CD4-positive, alpha-beta T cell treated with Interleukin-17A for 4 hours (primary cell): ENCODE measurements around the gene HHATL.

ENCODE experiments used
- DNase-seq: peaks from one replicate; pipeline ENCODE4 v3.0.0-alpha.2; 2020; ENCODE audit warnings: mixed read lengths

The HHATL gene

DNA sequence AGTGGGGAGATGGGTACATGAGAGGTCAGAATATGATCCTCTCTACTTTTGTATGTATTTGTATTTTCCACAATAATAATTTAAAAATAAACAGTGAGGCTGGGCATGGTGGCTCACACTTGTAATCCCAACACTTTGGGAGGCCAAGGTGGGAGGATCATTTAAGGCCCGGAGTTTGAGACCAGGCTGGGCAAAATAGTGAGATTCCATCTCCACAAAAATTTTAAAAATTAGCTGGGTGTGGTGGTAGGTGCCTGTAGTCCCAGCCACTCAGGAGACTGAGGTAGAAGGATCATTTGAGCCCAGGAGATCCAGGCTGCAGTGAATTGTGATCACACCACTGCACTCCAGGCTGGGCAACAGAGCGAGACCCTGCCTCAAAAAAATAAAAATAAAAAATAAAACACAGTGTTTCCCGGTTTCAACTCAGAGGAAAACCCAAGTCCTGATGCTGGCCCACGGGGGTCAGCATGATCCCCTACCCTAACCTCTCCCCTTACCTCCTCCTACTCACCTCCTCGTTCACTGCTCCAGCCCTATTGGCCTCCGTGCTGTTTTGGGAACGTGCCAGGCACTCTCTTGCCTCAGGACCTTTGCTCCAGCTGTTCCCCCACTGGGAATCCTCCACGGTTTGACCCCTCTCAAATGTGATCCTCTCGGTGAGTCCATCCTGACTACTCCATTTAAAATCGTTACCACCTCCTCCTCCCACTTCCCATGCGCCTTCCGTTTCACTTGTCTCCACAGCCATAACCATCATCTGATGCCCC lies 20.1 kb downstream of the HHATL start:
- no peak for DNase-seq

- no peak for DNase-seq
These were observed 21.1 kb downstream of the HHATL start for GRCh38 chr3:42681361-42682038.

DNA sequence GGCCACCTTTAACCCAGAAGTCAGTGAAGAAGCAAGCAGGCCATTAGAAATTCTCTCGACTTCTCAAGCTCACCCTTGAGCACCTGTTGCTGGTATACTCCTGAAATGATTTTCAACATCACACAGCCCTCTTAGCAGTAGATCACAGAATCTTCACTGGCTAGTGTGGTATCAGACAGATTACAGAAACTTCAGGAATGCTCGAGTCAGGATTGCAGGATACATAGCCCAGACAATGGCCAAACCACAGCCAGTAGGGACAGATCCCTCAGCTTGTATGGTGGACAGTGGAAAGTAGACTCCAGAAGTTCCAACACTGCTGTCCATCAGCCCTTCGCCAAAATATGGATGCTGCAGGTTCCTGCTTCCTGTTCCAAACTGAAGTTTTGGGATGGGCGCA lies 21.8 kb downstream of the HHATL start:
- DNase-seq: no peak

GRCh38 chr3:42680271-42680670 lies 22.3 kb downstream of the HHATL start:
- DNase-seq: no peak

DNA sequence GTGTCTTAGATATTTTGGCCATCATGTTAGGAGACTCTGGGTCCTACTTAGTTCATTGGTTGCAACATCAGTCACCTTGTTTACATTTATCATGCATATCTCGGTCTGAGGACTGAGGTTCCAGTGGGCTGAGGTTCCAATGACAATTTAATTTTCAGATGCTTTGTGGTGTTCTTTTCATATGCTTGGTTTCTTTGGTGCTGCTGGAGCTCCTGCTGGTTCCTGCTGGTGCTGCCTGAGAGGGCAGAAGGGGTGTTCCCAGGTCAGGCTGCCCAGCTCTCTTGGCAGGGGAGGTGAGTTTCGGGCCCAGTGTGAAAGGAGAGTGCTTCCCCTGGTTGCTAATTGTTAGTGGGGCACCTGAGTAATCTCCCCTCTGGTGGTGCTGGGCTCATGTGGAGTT lies 24.2 kb downstream of the HHATL start:
- DNase-seq: no peak

DNA sequence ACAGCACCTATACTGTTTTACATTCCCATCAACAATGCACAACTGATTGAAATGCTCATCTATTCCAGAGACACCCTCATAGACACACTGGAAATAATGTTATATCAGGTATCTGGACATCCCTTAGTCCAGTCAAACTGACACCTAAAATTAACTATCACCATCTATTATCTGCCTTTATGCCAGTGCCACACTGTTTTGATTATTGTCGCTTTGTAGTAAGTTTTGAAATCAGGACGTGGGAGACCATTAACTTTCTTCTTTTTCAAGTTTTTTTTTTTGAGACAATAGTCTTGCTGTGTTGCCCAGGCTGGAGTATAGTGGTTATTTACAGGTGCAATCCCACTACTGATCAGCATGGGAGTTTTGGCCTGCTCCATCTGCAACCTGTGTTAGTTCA lies 26.7 kb downstream of the HHATL start:
- no peak for DNase-seq

DNA sequence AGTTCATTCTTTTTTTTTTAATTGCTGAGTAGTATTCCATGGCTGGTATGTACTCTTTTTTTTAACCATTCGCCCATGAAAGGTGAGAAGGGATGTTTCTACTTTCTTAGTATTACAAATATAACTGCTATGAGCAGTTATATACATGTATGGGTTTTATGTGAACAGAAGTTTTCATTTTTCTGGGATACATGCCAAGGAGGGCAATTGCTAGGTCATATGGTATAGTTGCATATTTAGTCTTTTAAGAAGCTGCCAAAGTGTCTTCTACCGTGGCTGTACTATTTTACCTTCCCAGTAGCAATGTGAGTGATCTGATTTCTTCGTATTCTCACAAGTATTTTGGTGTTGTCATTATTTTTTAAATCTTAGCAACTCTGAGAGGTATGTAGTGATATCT lies 28.5 kb downstream of the HHATL start:
- DNase-seq: no peak

GRCh38 chr3:42673082-42673481 lies 29.5 kb downstream of the HHATL start:
- DNase-seq: no peak

GRCh38 chr3:42672515-42672914 lies 30.1 kb downstream of the HHATL start:
- DNase-seq: no peak

- DNase-seq: no peak
These were observed 31.9 kb downstream of the HHATL start for GRCh38 chr3:42670670-42671069.

GRCh38 chr3:42670051-42670576 lies 32.5 kb downstream of the HHATL start:
- DNase-seq: no peak

- no peak for DNase-seq
These were observed 33.8 kb downstream of the HHATL start for GRCh38 chr3:42668793-42669217.

GRCh38 chr3:42668413-42668760 lies 34.2 kb downstream of the HHATL start:
- DNase-seq: no peak

DNA sequence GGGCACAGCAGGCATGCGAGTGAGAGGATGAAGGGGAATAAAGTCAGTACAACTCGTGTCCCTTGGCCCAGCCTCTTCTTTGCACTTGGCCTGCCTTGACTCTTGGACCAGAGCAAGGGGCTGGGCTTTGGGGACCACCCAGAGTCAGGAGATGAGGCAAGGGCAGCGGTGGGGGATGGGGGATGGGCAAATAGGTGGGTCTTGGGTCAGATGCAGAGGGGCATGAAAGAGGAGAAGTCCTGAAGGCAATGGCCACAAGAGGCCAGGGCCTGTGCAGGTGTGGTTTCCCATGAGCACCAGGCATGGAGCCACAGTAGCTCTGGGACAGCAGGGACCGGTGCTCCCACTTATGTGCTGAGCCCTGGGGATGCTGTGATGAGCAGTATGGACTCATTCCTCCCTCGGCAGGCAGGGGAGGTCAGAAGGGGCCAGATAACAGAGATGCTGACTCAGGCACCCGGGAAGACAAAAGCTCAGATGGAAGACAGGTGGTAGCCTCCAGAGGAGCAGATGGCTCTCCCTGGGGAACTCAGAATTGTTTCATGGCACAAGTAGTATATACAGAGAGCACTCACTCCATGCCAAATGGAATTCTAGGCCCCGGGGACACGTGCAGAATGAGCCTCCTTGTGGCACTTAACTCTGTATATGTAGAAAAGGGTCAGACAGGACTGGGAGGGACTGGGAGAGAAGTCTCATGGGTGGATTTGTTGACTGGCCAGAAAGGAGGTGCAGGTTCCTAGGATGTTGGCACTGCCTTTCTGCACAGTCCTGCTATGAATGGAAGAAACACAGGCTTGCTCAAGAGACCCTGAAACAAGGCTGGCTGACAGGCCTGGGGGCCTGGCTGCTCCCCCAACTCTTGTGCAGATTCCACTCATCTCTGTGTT lies 34.8 kb downstream of the HHATL start:
- DNase-seq: no peak

DNA sequence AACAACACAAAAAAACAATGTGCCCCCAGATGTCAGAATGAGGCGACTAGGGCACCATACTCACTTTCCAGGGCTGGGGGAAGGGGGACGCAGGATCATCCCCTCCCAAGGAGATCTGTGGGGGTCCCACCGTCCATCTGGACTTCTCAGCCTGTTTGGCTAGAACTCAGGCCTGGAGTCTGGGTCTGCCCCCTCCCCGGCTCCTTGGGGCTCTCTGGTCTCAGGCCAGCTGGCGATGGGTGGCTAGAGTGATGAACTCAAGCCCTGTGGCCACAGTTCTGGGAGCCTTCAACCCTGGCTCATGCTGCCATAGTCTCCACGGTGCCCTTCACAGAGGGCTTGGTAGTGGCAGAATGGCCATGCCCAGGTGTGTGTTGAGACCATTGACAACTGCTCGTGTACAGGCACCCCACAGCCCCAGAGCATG lies 35.5 kb downstream of the HHATL start:
- no peak for DNase-seq

- DNase-seq: no peak
These were observed 36.0 kb downstream of the HHATL start for GRCh38 chr3:42666577-42666998.

DNA sequence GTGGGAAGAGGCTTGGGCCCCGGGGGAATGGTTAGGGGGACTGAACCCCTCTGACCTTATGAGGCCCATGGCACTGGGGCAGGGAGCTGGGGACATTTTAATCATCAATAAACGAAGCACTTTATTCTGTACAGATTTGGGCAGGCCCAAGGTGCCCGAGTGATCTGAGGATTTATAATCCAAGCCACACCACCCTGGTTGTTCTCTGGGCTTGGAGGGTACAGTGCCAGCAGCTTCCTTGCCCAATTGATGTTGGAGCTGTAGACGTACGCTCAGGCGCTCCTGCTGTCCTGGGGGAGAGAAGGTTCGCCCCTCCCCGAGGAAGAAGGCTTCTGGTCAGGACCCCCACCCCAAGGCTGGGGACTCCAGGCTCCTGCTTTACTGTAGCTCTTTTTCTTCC lies 36.6 kb downstream of the HHATL start:
- DNase-seq: no peak

- no peak for DNase-seq
These were observed 37.3 kb downstream of the HHATL start for GRCh38 chr3:42665050-42665878.

- no peak for DNase-seq
These were observed 38.2 kb downstream of the HHATL start for GRCh38 chr3:42664438-42664803.

GRCh38 chr3:42663581-42664437 lies 38.8 kb downstream of the HHATL start:
- no peak for DNase-seq

GRCh38 chr3:42662813-42663535 lies 39.6 kb downstream of the HHATL start:
- no peak for DNase-seq
